ENCODE results near the gene BRD1.

DNA sequence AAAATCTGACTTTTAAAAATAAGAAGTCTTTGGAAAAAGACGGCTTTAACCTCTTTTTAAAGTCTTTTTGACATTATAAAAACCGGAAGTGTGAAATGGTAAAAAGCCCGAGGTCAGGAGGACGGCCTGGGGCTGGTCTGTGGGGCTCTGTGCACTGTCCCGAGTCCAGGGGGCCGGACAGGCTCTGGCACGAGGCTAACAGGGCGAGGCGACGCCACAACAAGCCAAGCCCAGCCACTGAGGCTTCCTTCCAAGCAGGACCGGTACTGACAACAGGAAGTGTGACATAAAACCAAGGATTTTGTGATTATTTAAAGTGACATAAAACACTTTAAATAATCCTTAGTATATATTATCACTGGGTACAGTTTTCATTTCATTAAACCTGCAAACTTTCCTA, 39.2 kb downstream of the BRD1 start:
- TF ChIP-seq, protein P1, sequence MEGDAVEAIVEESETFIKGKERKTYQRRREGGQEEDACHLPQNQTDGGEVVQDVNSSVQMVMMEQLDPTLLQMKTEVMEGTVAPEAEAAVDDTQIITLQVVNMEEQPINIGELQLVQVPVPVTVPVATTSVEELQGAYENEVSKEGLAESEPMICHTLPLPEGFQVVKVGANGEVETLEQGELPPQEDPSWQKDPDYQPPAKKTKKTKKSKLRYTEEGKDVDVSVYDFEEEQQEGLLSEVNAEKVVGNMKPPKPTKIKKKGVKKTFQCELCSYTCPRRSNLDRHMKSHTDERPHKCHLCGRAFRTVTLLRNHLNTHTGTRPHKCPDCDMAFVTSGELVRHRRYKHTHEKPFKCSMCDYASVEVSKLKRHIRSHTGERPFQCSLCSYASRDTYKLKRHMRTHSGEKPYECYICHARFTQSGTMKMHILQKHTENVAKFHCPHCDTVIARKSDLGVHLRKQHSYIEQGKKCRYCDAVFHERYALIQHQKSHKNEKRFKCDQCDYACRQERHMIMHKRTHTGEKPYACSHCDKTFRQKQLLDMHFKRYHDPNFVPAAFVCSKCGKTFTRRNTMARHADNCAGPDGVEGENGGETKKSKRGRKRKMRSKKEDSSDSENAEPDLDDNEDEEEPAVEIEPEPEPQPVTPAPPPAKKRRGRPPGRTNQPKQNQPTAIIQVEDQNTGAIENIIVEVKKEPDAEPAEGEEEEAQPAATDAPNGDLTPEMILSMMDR (IDR thresholded peaks at IDR 0.05; ENCODE audit: poor library complexity): no peak
- TF ChIP-seq EZH2 (IDR thresholded peaks at IDR 0.05; ENCODE audit: borderline replicate concordance): no peak
- TF ChIP-seq EZH2phosphoT487 (IDR thresholded peaks at IDR 0.05; ENCODE audit: low read depth, severe bottlenecking, unreplicated experiment): no peak
